ENCODE results near the gene MYO3A.

Gene MYO3A, protein sequence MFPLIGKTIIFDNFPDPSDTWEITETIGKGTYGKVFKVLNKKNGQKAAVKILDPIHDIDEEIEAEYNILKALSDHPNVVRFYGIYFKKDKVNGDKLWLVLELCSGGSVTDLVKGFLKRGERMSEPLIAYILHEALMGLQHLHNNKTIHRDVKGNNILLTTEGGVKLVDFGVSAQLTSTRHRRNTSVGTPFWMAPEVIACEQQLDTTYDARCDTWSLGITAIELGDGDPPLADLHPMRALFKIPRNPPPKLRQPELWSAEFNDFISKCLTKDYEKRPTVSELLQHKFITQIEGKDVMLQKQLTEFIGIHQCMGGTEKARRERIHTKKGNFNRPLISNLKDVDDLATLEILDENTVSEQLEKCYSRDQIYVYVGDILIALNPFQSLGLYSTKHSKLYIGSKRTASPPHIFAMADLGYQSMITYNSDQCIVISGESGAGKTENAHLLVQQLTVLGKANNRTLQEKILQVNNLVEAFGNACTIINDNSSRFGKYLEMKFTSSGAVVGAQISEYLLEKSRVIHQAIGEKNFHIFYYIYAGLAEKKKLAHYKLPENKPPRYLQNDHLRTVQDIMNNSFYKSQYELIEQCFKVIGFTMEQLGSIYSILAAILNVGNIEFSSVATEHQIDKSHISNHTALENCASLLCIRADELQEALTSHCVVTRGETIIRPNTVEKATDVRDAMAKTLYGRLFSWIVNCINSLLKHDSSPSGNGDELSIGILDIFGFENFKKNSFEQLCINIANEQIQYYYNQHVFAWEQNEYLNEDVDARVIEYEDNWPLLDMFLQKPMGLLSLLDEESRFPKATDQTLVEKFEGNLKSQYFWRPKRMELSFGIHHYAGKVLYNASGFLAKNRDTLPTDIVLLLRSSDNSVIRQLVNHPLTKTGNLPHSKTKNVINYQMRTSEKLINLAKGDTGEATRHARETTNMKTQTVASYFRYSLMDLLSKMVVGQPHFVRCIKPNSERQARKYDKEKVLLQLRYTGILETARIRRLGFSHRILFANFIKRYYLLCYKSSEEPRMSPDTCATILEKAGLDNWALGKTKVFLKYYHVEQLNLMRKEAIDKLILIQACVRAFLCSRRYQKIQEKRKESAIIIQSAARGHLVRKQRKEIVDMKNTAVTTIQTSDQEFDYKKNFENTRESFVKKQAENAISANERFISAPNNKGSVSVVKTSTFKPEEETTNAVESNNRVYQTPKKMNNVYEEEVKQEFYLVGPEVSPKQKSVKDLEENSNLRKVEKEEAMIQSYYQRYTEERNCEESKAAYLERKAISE (N-terminal part only)

GRCh38 chr10:25933653-25934608, at the start of gene MYO3A:
Gene MYO3A (plus strand): TSS chr10:25934229. CDS start chr10:25952111, 17,882 bp downstream.
- no peak for DNase-seq (ENCODE audit: low read depth)

- no peak for DNase-seq (ENCODE audit: low read depth)
Observed at GRCh38 chr10:25888627-25889026, 45.4 kb upstream of the MYO3A start.

GRCh38 chr10:25890995-25891394, 43.0 kb upstream of the MYO3A start:
- no peak for DNase-seq (ENCODE audit: low read depth)

DNA sequence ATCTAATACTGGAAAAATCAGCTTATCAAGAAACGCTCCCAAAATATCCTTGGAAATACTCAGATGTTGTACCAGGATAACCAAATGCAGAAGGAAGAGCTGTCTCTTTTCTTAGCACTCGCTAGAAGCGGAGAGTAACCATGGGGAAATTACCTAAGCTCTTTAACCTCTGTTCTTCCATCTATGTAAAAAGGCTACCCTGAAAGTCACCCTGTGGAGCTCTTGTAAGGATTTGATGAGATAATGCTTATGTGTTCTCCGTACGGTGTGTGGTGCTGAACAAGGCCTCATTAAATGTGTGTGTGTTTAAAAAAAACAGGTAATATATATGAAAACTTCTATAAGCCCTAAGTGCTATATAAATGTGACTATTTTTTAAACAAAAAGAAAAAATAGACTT, 38.2 kb upstream of the MYO3A start:
- no peak for DNase-seq (ENCODE audit: low read depth)

DNA sequence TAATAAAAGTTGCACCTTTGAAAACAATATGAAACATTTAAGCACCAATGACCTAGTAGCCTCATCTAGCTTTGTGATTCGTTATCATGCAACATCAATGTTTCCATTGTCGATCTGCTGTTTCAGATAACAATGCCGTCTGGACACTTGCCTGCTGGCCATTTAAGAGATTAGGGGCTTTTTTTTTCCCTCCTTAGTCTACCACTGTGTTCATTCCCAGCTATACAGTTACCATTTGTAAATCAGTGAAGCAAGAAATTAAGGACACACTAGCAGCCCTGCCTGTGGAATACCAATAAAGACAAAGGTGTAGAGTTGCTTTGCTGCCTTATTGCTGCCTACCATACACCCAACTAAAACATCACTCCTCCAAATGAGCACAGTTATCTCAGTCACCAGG, 37.6 kb upstream of the MYO3A start:
- DNase-seq (ENCODE audit: low read depth): no peak

DNA sequence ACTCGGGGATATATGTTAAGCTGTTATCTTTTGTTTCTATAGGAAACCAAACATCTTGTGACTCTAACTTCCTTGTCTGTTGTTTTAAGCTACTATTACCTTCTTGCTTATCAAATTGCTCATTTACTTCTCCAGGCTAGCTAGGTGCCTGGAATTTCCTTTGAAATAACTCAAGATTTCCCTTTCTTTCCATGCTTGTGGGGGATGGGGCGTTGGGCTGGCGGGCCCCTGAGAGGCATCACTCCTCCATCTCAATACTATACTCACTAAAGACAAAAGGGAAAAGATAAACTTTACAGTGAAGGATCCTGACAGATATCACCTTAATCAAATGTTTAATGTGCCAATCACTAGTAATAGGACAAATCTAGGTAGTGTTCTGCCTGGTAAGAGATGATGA, 34.7 kb upstream of the MYO3A start:
- no peak for DNase-seq (ENCODE audit: low read depth)

- no peak for DNase-seq (ENCODE audit: low read depth)
Observed at GRCh38 chr10:25901199-25901598, 32.8 kb upstream of the MYO3A start.

- no peak for DNase-seq (ENCODE audit: low read depth)
Observed at GRCh38 chr10:25902002-25902401, 32.0 kb upstream of the MYO3A start.

DNA sequence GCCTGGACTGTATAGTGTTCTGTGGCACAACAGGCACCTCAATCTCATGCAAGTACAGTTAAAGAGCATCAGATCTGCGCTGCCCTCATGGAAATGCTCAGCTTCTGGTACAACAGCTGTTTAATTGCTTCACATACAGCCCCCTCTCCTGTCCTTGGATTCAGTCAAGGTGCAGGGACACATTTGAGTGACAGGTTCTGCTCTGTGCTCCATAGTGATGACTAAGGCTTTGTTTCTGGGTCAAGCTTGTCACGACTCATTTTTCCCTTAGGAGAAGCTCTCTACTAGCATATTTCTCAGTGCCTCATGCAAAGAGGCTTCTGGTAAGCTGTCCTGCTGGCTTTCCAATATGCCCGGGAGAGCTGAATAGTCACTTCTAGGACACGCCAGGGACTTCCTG, 26.8 kb upstream of the MYO3A start:
- no peak for DNase-seq (ENCODE audit: low read depth)

DNA sequence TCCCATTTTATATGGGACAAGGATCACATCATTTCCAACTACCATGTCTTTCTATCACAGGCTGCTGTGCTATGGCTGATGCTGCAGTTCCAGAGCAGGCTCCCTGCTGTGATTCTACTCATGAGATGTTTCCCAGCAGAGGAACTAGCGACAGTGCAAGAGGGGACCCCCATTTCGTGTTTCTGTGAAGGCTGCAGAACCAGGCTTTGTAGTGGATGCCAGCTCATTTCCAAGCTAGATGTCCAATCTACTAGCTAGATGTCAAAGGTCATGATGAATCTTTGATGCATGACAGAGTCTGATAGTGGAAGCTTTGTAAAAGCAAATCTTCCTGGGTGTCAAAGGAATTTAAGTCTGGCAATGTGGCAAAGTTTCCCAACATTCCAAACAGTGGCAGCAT, 21.2 kb upstream of the MYO3A start:
- DNase-seq (ENCODE audit: low read depth): no peak

DNA sequence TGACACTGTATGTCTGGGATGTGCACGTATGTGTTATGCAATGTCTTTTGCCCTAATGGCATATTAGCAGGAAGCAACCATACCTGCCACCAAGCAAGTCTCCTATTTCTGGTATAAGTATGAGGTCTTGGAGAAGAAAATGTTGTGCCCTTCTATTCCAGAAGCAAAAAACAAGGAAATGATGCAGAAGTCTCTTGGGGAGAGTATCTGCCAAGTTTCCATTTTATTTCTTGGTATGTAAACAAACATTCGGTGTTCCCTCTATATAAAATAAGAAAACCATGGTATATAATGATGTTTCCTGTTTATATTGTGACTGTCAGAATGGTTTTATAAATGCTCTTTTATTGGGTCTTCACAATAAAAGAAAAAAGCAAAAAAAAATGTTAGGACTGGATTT, 19.3 kb upstream of the MYO3A start:
- no peak for DNase-seq (ENCODE audit: low read depth)

- no peak for DNase-seq (ENCODE audit: low read depth)
Observed at GRCh38 chr10:25934621-25935139, 651 bp downstream of the MYO3A start.

- no peak for DNase-seq (ENCODE audit: low read depth)
Observed at GRCh38 chr10:25938405-25938804, 4.4 kb downstream of the MYO3A start.

DNA sequence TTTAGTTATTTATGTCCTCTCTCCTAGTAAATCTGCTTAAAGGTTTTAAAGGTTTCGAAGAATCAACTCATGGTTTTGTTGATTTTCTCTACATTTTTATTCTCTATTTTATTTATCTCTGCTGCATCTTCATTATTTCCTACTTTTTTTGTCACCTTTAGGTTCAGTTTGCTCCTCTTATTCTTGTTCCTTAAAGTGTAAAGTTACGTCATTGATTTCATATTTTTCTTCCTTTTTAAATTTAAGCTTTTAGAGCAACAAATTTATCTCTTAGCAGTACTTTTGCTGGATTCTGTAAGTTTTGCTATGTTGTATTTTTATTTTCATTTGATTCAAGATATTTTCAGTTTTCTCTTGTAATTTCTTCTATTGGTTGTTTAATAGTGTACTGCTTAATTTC, 10.7 kb downstream of the MYO3A start:
- DNase-seq (ENCODE audit: low read depth): no peak

- no peak for DNase-seq (ENCODE audit: low read depth)
Observed at GRCh38 chr10:25952857-25953256, 18.8 kb downstream of the MYO3A start.

- no peak for DNase-seq (ENCODE audit: low read depth)
Observed at GRCh38 chr10:25954851-25955250, 20.8 kb downstream of the MYO3A start.

GRCh38 chr10:25959540-25960232, 25.7 kb downstream of the MYO3A start:
- no peak for DNase-seq (ENCODE audit: low read depth)

- DNase-seq (ENCODE audit: low read depth): no peak
Observed at GRCh38 chr10:25965584-25965983, 31.6 kb downstream of the MYO3A start.

DNA sequence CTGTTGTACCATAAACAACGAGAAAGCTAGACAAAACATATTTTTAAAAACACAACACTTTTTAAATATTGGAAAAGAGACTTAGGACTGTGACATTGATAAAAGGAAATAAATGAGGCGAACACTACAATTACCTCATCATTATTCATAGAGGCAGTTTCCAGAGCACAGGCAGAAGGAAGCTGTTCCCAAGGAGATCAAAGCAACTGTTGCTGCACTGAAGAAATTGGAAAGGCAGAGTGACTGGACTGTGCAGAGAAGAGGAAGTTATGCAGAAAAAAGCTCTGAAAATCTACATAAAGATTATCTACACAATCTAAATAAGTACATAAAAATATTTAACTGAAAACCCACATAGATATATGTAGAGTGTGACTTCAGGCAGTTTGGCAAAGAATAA, 32.8 kb downstream of the MYO3A start:
- DNase-seq (ENCODE audit: low read depth): no peak

DNA sequence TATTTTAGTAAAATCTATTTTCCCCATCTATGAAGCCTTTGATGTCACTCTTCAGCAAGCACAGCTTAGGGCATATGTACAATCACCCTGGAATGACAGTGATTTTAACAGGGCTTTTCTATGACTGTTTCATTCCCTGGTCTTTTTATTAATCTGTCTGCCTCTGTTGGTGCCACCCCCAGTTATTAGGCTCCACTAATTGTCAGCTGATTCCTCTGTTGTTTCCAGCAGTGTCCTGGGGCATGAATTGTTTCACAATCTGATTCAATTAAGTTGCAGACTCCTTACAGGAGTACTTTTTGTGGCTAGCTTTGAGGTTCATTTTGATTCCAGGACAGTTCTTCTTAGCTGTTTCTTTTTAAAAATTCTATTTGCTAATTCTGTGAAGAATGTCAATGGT, 38.6 kb downstream of the MYO3A start:
- DNase-seq (ENCODE audit: low read depth): no peak

All from stromal cell of bone marrow (primary cell).